Measurements from ENCODE around the gene LAMB2.

The LAMB2 gene

GRCh38 chr3:49158792-49159191 lies 25.9 kb upstream of the LAMB2 start:
- Histone ChIP-seq H3K9ac (ENCODE audit: low read length) (no peak overlapping the region), H3K4me3 (ENCODE audit: low read length) (no peak overlapping the region), H2AFZ (ENCODE audit: low read depth, low read length) (no peak overlapping the region), H3K4me1 (ENCODE audit: low read length) (peaks cover 7% of the 10 kb centered on the region; the same call in 1 of the 2 replicates), H3K9me3 (ENCODE audit: insufficient read depth, low read length) (no peaks in the 10 kb centered on the region), H3K27ac (ENCODE audit: low read length) (no peak overlapping the region), H3K4me2 (ENCODE audit: low read length) (no peak overlapping the region), H3K79me2 (ENCODE audit: low read length) (peaks cover 12% of the 10 kb centered on the region; the same call in 1 of the 2 replicates), H3K27me3 (ENCODE audit: low read depth, low read length) (no peaks in the 10 kb centered on the region), H3K36me3 (replicated peaks; ENCODE audit: low read depth, low read length) (peaks cover 24% of the 10 kb centered on the region), H4K20me1 (ENCODE audit: insufficient read depth, low read length) (no peaks in the 10 kb centered on the region)
- TF ChIP-seq EZH2phosphoT487 (IDR thresholded peaks at IDR 0.05; ENCODE audit: low read depth) (no peak), CTCF (IDR thresholded peaks at IDR 0.05; ENCODE audit: low read depth, low read length) (no peak)

GRCh38 chr3:49158103-49158709 lies 25.4 kb upstream of the LAMB2 start:
- H2AFZ ChIP-seq (ENCODE audit: low read depth, low read length): no peak overlapping the region
- TF ChIP-seq CTCF (IDR thresholded peaks at IDR 0.05; ENCODE audit: low read depth, low read length) (peak; percentile 86), EZH2phosphoT487 (IDR thresholded peaks at IDR 0.05; ENCODE audit: low read depth) (no peak)
- peaks cover 18% of the 10 kb centered on the region for H3K36me3 ChIP-seq (replicated peaks; ENCODE audit: low read depth, low read length)
- no peaks in the 10 kb centered on the region for H4K20me1 ChIP-seq (ENCODE audit: insufficient read depth, low read length)
- H3K9me3 ChIP-seq (ENCODE audit: insufficient read depth, low read length): no peaks in the 10 kb centered on the region
- no peak overlapping the region for H3K9ac ChIP-seq (ENCODE audit: low read length)
- no peak overlapping the region for H3K4me2 ChIP-seq (ENCODE audit: low read length)
- H3K27me3 ChIP-seq (ENCODE audit: low read depth, low read length): no peaks in the 10 kb centered on the region
- peaks cover 6% of the 10 kb centered on the region; the same call in 1 of the 2 replicates for H3K79me2 ChIP-seq (ENCODE audit: low read length)
- no peak overlapping the region for H3K4me3 ChIP-seq (ENCODE audit: low read length)
- no peak overlapping the region for H3K27ac ChIP-seq (ENCODE audit: low read length)
- peaks cover 7% of the 10 kb centered on the region; the same call in 1 of the 2 replicates for H3K4me1 ChIP-seq (ENCODE audit: low read length)

- Histone ChIP-seq H3K4me2 (ENCODE audit: low read length) (no peak overlapping the region), H3K4me3 (ENCODE audit: low read length) (no peak overlapping the region), H3K27me3 (ENCODE audit: low read depth, low read length) (no peaks in the 10 kb centered on the region), H2AFZ (ENCODE audit: low read depth, low read length) (no peak overlapping the region), H3K9me3 (ENCODE audit: insufficient read depth, low read length) (no peaks in the 10 kb centered on the region), H4K20me1 (ENCODE audit: insufficient read depth, low read length) (no peaks in the 10 kb centered on the region), H3K36me3 (replicated peaks; ENCODE audit: low read depth, low read length) (peaks cover 11% of the 10 kb centered on the region), H3K79me2 (ENCODE audit: low read length) (no peaks in the 10 kb centered on the region), H3K27ac (ENCODE audit: low read length) (no peak overlapping the region), H3K9ac (ENCODE audit: low read length) (no peak overlapping the region), H3K4me1 (ENCODE audit: low read length) (peaks cover 7% of the 10 kb centered on the region; the same call in 1 of the 2 replicates)
- no peak for TF ChIP-seq CTCF (IDR thresholded peaks at IDR 0.05; ENCODE audit: low read depth, low read length)
- TF ChIP-seq EZH2phosphoT487 (IDR thresholded peaks at IDR 0.05; ENCODE audit: low read depth): no peak
These were observed 24.4 kb upstream of the LAMB2 start for GRCh38 chr3:49157289-49157688.

- H3K36me3 ChIP-seq (replicated peaks; ENCODE audit: low read depth, low read length): no peaks in the 10 kb centered on the region
- no peak overlapping the region for H3K27ac ChIP-seq (ENCODE audit: low read length)
- no peak overlapping the region for H3K9ac ChIP-seq (ENCODE audit: low read length)
- H3K79me2 ChIP-seq (ENCODE audit: low read length): no peaks in the 10 kb centered on the region
- no peaks in the 10 kb centered on the region for H3K27me3 ChIP-seq (ENCODE audit: low read depth, low read length)
- no peak overlapping the region for H3K4me3 ChIP-seq (ENCODE audit: low read length)
- no peaks in the 10 kb centered on the region for H4K20me1 ChIP-seq (ENCODE audit: insufficient read depth, low read length)
- no peak for TF ChIP-seq CTCF (IDR thresholded peaks at IDR 0.05; ENCODE audit: low read depth, low read length)
- TF ChIP-seq EZH2phosphoT487 (IDR thresholded peaks at IDR 0.05; ENCODE audit: low read depth): no peak
- no peak overlapping the region for H3K4me2 ChIP-seq (ENCODE audit: low read length)
- peaks cover 3% of the 10 kb centered on the region; the same call in 1 of the 2 replicates for H3K4me1 ChIP-seq (ENCODE audit: low read length)
- H2AFZ ChIP-seq (ENCODE audit: low read depth, low read length): no peak overlapping the region
- H3K9me3 ChIP-seq (ENCODE audit: insufficient read depth, low read length): no peaks in the 10 kb centered on the region
These were observed 20.6 kb upstream of the LAMB2 start for GRCh38 chr3:49153349-49153912.

Data from OCI-LY3 (cell line).